ENCODE results near the gene LRRC46.

- no peak for TF ChIP-seq CTCF (IDR thresholded peaks at IDR 0.05)
- no peak for TF ChIP-seq E2F1 (CRISPR knock-in tag; IDR thresholded peaks at IDR 0.05)
- no peak for TF ChIP-seq ARID4B (CRISPR knock-in tag; IDR thresholded peaks at IDR 0.05; ENCODE audit: borderline replicate concordance)
- no peak for TF ChIP-seq ATF2 (CRISPR knock-in tag; IDR thresholded peaks at IDR 0.05; ENCODE audit: borderline replicate concordance, low read depth)
- TF ChIP-seq SP1 (CRISPR knock-in tag; conservative IDR thresholded peaks at IDR 0.05) = no peak
- no peak for TF ChIP-seq ZNF512 (CRISPR knock-in tag; IDR thresholded peaks at IDR 0.05; ENCODE audit: borderline replicate concordance)
- TF ChIP-seq AFF4 (CRISPR knock-in tag; IDR thresholded peaks at IDR 0.05; ENCODE audit: borderline replicate concordance) = no peak
- TF ChIP-seq ZNF532 (CRISPR knock-in tag; IDR thresholded peaks at IDR 0.05; ENCODE audit: borderline replicate concordance) = no peak
- TF ChIP-seq ESRRA (CRISPR knock-in tag; IDR thresholded peaks at IDR 0.05; ENCODE audit: borderline replicate concordance) = no peak
These were observed 24.3 kb downstream of the LRRC46 start for GRCh38 chr17:47855737-47856136.
